Occipital lobe (tissue), 2 donors: ENCODE results near the gene CORO7. TPM values are rescaled to one million over a fixed set of nuclear protein-coding genes. Genes with fewer than 3 reads are reported as not detected.

Experiments used
- DNase-seq: peaks from one replicate; lab custom pipeline; 2025; lab: John Stamatoyannopoulos, UW
- total RNA-seq: library from RNA; depleted of rRNA; stranded (reverse); fragments of >200 nt; gene quantifications from one replicate; pipeline ENCODE4 v1.2.3, GENCODE V29; 2014

The CORO7 gene
- 38.8 TPM for total RNA-seq

GRCh38 chr16:4416200-4417032 lies at the start of gene CORO7:
CORO7 (minus strand) TSS chr16:4416596; CDS start chr16:4416518, 78 bp downstream.
- DNase-seq: peak; percentile 97

- no peak for DNase-seq
These were observed 47.2 kb upstream of the CORO7 start for GRCh38 chr16:4463522-4464163.

- no peak for DNase-seq
These were observed 45.1 kb upstream of the CORO7 start for GRCh38 chr16:4461250-4462085.

- no peak for DNase-seq
These were observed 44.5 kb upstream of the CORO7 start for GRCh38 chr16:4460936-4461249.

- DNase-seq: no peak
These were observed 39.6 kb upstream of the CORO7 start for GRCh38 chr16:4455951-4456350.

GRCh38 chr16:4455081-4455480 lies 38.7 kb upstream of the CORO7 start:
- DNase-seq: no peak

- DNase-seq: no peak
These were observed 38.2 kb upstream of the CORO7 start for GRCh38 chr16:4454623-4455022.

- no peak for DNase-seq
These were observed 36.3 kb upstream of the CORO7 start for GRCh38 chr16:4452674-4453073.

- no peak for DNase-seq
These were observed 34.6 kb upstream of the CORO7 start for GRCh38 chr16:4450931-4451519.

GRCh38 chr16:4450430-4450829 lies 34.0 kb upstream of the CORO7 start:
- no peak for DNase-seq

- DNase-seq: no peak
These were observed 27.6 kb upstream of the CORO7 start for GRCh38 chr16:4443986-4444385.

GRCh38 chr16:4443271-4443670 lies 26.9 kb upstream of the CORO7 start:
- DNase-seq: no peak

- no peak for DNase-seq
These were observed 26.0 kb upstream of the CORO7 start for GRCh38 chr16:4442371-4442770.

GRCh38 chr16:4437366-4437765 lies 21.0 kb upstream of the CORO7 start:
- no peak for DNase-seq

- no peak for DNase-seq
These were observed 19.1 kb upstream of the CORO7 start for GRCh38 chr16:4435337-4436067.

- no peak for DNase-seq
These were observed 17.8 kb upstream of the CORO7 start for GRCh38 chr16:4433914-4434787.

GRCh38 chr16:4433228-4433627 lies 16.8 kb upstream of the CORO7 start:
- DNase-seq: no peak

GRCh38 chr16:4431023-4431422 lies 14.6 kb upstream of the CORO7 start:
- no peak for DNase-seq

GRCh38 chr16:4428500-4428899 lies 12.1 kb upstream of the CORO7 start:
- DNase-seq: no peak

- no peak for DNase-seq
These were observed 10.5 kb upstream of the CORO7 start for GRCh38 chr16:4426722-4427372.
